IMR-90 (cell line): ENCODE data around the gene MINK1. TPM values are rescaled to one million over a fixed set of nuclear protein-coding genes. Genes with fewer than 3 reads are reported as not detected.

Experiments
- ATAC-seq: fragments of 200-7000 bp; cut with Tn5 transposase; 2 replicates; pipeline ENCODE4 v1.9.1; 2020; ENCODE audit warnings: low read depth, mild to moderate bottlenecking, moderate library complexity
- BruUV-seq: library from RNA; stranded (reverse); fragments of 400-500 nt; replicated peaks from 2 replicates; lab custom pipeline; 2021; lab: Mats Ljungman, UMichigan
- CTCF ChIA-PET: fragments of 300-600 bp; formaldehyde crosslinking; extraction: SDS; loops from one replicate; lab custom pipeline; 2021; ENCODE audit warnings: antibody characterized with exemption; lab: Yijun Ruan, JAX
- POLR2A ChIA-PET: fragments of 300-600 bp; sonication (Branson Sonifier 250); formaldehyde crosslinking; loops from one replicate; lab custom pipeline; 2022; ENCODE audit warnings: antibody characterized with exemption; ENCODE audit not compliant: unreplicated experiment; lab: Charles Lee
- DNase-seq: peaks from one replicate; pipeline ENCODE4 v3.0.0; 2013
- H2AFZ ChIP-seq: replicated peaks from 2 replicates; pipeline ENCODE3; 2013; ENCODE audit warnings: low read length, mild to moderate bottlenecking; ENCODE audit not compliant: poor library complexity
- H2AK5ac ChIP-seq: 2 replicates; pipeline ENCODE4 v1.6.1; 2013; ENCODE audit warnings: low read depth, low read length, inconsistent platforms
- H2AK9ac ChIP-seq: replicated peaks from 2 replicates; pipeline ENCODE3; 2013; ENCODE audit warnings: mild to moderate bottlenecking, low read depth, low read length, moderate library complexity; ENCODE audit not compliant: poor library complexity
- H2BK120ac ChIP-seq: 2 replicates; pipeline ENCODE4 v1.6.1; 2013; ENCODE audit warnings: low read depth, low read length, inconsistent platforms
- H2BK15ac ChIP-seq: 3 replicates; pipeline ENCODE4 v1.6.1; 2013; ENCODE audit warnings: low read depth, low read length, inconsistent platforms
- H2BK20ac ChIP-seq: 2 replicates; pipeline ENCODE4 v1.6.1; 2013; ENCODE audit warnings: low read depth, mild to moderate bottlenecking, inconsistent platforms, low read length, moderate library complexity
- H2BK5ac ChIP-seq: 2 replicates; pipeline ENCODE4 v1.6.1; 2013; ENCODE audit warnings: mild to moderate bottlenecking, low read depth, low read length, inconsistent platforms; ENCODE audit not compliant: poor library complexity, severe bottlenecking
- H3K14ac ChIP-seq: replicated peaks from 2 replicates; pipeline ENCODE4 v1.6.1; 2013; ENCODE audit warnings: low read depth, low read length, inconsistent platforms
- H3K18ac ChIP-seq: 2 replicates; pipeline ENCODE4 v1.6.1; 2013; ENCODE audit warnings: low read depth, low read length, control low read depth
- H3K23ac ChIP-seq: 2 replicates; pipeline ENCODE4 v1.6.1; 2013; ENCODE audit warnings: low read depth, low read length, inconsistent platforms
- H3K27ac ChIP-seq: 2 replicates; pipeline ENCODE4 v1.5.1; 2013; ENCODE audit warnings: mild to moderate bottlenecking, control low read depth, low read length; ENCODE audit not compliant: insufficient read depth
- H3K27me3 ChIP-seq: 2 replicates; pipeline ENCODE4 v1.6.1; 2013; ENCODE audit warnings: low read length; ENCODE audit not compliant: control insufficient read depth, insufficient read depth
- H3K36me3 ChIP-seq: 2 replicates; pipeline ENCODE4 v1.6.1; 2013; ENCODE audit warnings: low read length, mixed read lengths; ENCODE audit not compliant: control insufficient read depth, insufficient read depth
- H3K4ac ChIP-seq: 2 replicates; pipeline ENCODE4 v1.6.1; 2013; ENCODE audit warnings: low read depth, low read length, inconsistent platforms
- H3K4me1 ChIP-seq: 2 replicates; pipeline ENCODE4 v1.6.1; 2013; ENCODE audit warnings: low read length, mixed read lengths; ENCODE audit not compliant: control insufficient read depth, insufficient read depth
- H3K4me2 ChIP-seq: 2 replicates; pipeline ENCODE4 v1.6.1; 2013; ENCODE audit warnings: low read depth, mild to moderate bottlenecking, control low read depth, low read length, moderate library complexity
- H3K4me3 ChIP-seq: 2 replicates; pipeline ENCODE4 v1.5.1; 2013; ENCODE audit warnings: low read depth, mild to moderate bottlenecking, control low read depth, low read length, moderate library complexity; ENCODE audit not compliant: insufficient read depth
- H3K56ac ChIP-seq: 2 replicates; pipeline ENCODE4 v1.6.1; 2013; ENCODE audit warnings: low read length, inconsistent platforms; ENCODE audit not compliant: insufficient read depth; ENCODE audit errors: extremely low read depth
- H3K79me1 ChIP-seq, 2 experiments: 2 replicates each; pipeline ENCODE4 v1.6.1; 2013; ENCODE audit warnings: low read length in 2 of 2, inconsistent platforms in 1 of 2, low read depth in 1 of 2
- H3K9ac ChIP-seq: 2 replicates; pipeline ENCODE4 v1.6.1; 2013; ENCODE audit warnings: low read depth, low read length, control low read depth
- H3K9me1 ChIP-seq: 2 replicates; pipeline ENCODE4 v1.6.1; 2013; ENCODE audit warnings: low read length, inconsistent platforms; ENCODE audit not compliant: insufficient read depth
- H3K9me3 ChIP-seq: 2 replicates; pipeline ENCODE4 v1.6.1; 2013; ENCODE audit warnings: low read length; ENCODE audit not compliant: control insufficient read depth, insufficient read depth
- H4K20me1 ChIP-seq: 2 replicates; pipeline ENCODE4 v1.6.1; 2013; ENCODE audit warnings: low read length, inconsistent platforms; ENCODE audit not compliant: insufficient read depth
- H4K5ac ChIP-seq: 2 replicates; pipeline ENCODE4 v1.6.1; 2013; ENCODE audit warnings: mild to moderate bottlenecking, low read depth, low read length, control low read depth
- H4K8ac ChIP-seq, 2 experiments: 2 replicates each; pipeline ENCODE4 v1.6.1; 2013; ENCODE audit warnings: low read depth in 2 of 2, low read length in 2 of 2, control low read depth in 1 of 2, inconsistent platforms in 1 of 2
- H4K91ac ChIP-seq: 2 replicates; pipeline ENCODE4 v1.6.1; 2013; ENCODE audit warnings: low read depth, low read length, inconsistent platforms; ENCODE audit not compliant: insufficient read depth
- BHLHE40 ChIP-seq: fragments of 150-350 bp; IDR thresholded peaks from 2 replicates; pipeline ENCODE4 v1.6.1; 2016; ENCODE audit warnings: mild to moderate bottlenecking, low read depth, low read length
- MAZ ChIP-seq: IDR thresholded peaks from 2 replicates; pipeline ENCODE4 v1.6.1; 2012; ENCODE audit warnings: low read depth, mild to moderate bottlenecking, low read length, improper control_type of control experiment, moderate library complexity, borderline replicate concordance
- SMC3 ChIP-seq: fragments of 150-350 bp; IDR thresholded peaks from 2 replicates; pipeline ENCODE4 v1.6.1; 2016; ENCODE audit warnings: low read depth, mild to moderate bottlenecking, antibody characterized with exemption, low read length, moderate library complexity
- WGBS, 2 experiments: methylation state at CpG; one replicate each; pipeline versions ENCODE4 v1.1.5 to v1.1.7; 2013; ENCODE audit warnings: missing lambda C conversion rate in 2 of 2; ENCODE audit not compliant: insufficient read length in 1 of 2; ENCODE audit errors: extremely low coverage in 2 of 2; 5-methylcytosine and 5-hydroxymethylcytosine counted together
- dilution Hi-C: fragments of 300-500 bp; cut with HindIII; formaldehyde crosslinking; loops from one replicate; pipeline ENCODE4 v1.14.3; 2018; ENCODE audit warnings: low sequenced_read_pairs; ENCODE audit not compliant: unreplicated experiment
- in situ Hi-C: fragments of 300-500 bp; cut with MboI; formaldehyde crosslinking; loops from 3 replicates; pipeline ENCODE4 v1.14.3; 2019; ENCODE audit warnings: low sequenced_read_pairs, inconsistent platforms, mixed read lengths
- intact Hi-C: fragments of 100-400 bp; cut with micrococcal nuclease; formaldehyde crosslinking; loops from 2 replicates; pipeline ENCODE4 v1.10.0; 2022
- polyA plus RNA-seq, 3 experiments: library from polyadenylated mRNA; depleted of rRNA; stranded (reverse); fragments of >200 nt; gene quantifications; 2 replicates each; pipeline ENCODE4 v1.2.3, GENCODE V29; 2012; ENCODE audit warnings: low replicate concordance in 1 of 3
- total RNA-seq: library from RNA; depleted of rRNA; stranded (reverse); fragments of >200 nt; gene quantifications from 2 replicates; pipeline ENCODE4 v1.2.3, GENCODE V29; 2012
- TF ChIP-seq, protein P1 (sequence below): fragments of 150-350 bp; IDR thresholded peaks from 2 replicates; pipeline ENCODE4 v1.6.1; 2016; ENCODE audit warnings: low read depth, mild to moderate bottlenecking, low read length, moderate library complexity, borderline replicate concordance
- TF ChIP-seq, protein P2 (sequence below): fragments of 150-350 bp; IDR thresholded peaks from 2 replicates; pipeline ENCODE4 v1.6.1; 2017; ENCODE audit warnings: mild to moderate bottlenecking, antibody characterized with exemption, low read length, low read depth

Gene MINK1
- total and polyA plus RNA-seq, 2 of the 4 experiments (the other 2 are of a cell fraction): 12.2 to 40.9 TPM

GRCh38 chr17:4877089-4877488 is 43.9 kb downstream of the MINK1 start:
- Histone ChIP-seq H3K27ac (no peak overlapping the region), H3K36me3 (peaks cover 13% of the 10 kb centered on the region), H4K20me1 (peaks cover 11% of the 10 kb centered on the region), H4K5ac (no peak overlapping the region), H3K9me1 (no peaks in the 10 kb centered on the region; the same call in 1 of the 2 replicates), H3K23ac (no peak overlapping the region), H2BK20ac (no peak overlapping the region), H3K79me1 (peaks cover 0 to 25% of the 10 kb centered on the region in 2 experiments; a peak in 2 of 4 replicates), H2BK15ac (no peak overlapping the region), H2BK5ac (no peak overlapping the region), H3K4me1 (no peaks in the 10 kb centered on the region), H3K9me3 (no peaks in the 10 kb centered on the region), H2BK120ac (no peak overlapping the region), H2AFZ (no peak overlapping the region), H2AK5ac (no peak overlapping the region), H3K4me2 (no peak overlapping the region), H3K9ac (no peak overlapping the region), H3K18ac (no peak overlapping the region), H3K56ac (no peak overlapping the region), H4K8ac (no peak overlapping the region), H3K4ac (no peak overlapping the region), H3K14ac (no peak overlapping the region), H3K4me3 (no peak overlapping the region), H2AK9ac (no peak overlapping the region), H3K27me3 (no peaks in the 10 kb centered on the region), H4K91ac (no peak overlapping the region)
- dilution Hi-C loops (no loop called here), in situ Hi-C loops (no loop called here), intact Hi-C loops (no loop called here)
- ATAC-seq (no peak), DNase-seq (no peak)
- TF ChIP-seq, protein P1, sequence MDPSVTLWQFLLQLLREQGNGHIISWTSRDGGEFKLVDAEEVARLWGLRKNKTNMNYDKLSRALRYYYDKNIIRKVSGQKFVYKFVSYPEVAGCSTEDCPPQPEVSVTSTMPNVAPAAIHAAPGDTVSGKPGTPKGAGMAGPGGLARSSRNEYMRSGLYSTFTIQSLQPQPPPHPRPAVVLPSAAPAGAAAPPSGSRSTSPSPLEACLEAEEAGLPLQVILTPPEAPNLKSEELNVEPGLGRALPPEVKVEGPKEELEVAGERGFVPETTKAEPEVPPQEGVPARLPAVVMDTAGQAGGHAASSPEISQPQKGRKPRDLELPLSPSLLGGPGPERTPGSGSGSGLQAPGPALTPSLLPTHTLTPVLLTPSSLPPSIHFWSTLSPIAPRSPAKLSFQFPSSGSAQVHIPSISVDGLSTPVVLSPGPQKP: no peak
- TF ChIP-seq MAZ (no peak), BHLHE40 (no peak), SMC3 (no peak)
- TF ChIP-seq, protein P2, sequence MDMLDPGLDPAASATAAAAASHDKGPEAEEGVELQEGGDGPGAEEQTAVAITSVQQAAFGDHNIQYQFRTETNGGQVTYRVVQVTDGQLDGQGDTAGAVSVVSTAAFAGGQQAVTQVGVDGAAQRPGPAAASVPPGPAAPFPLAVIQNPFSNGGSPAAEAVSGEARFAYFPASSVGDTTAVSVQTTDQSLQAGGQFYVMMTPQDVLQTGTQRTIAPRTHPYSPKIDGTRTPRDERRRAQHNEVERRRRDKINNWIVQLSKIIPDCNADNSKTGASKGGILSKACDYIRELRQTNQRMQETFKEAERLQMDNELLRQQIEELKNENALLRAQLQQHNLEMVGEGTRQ: no peak
- CTCF ChIA-PET: no interaction called here
- POLR2A ChIA-PET: interaction anchor here (0.6 kb wide), 2 partner anchors 10 to 69 kb away, joined by 3 to 4 read pairs; no protein-coding TSS in a partner anchor
- no CpG with 5 or more reads among the region's 5 CpGs for WGBS, 2 experiments
- BruUV-seq: no TSS peak
